GM12878 (cell line): ENCODE measurements around the gene CWC22. TPM values are rescaled to one million over a fixed set of nuclear protein-coding genes. Genes with fewer than 3 reads are reported as not detected.
A peak's percentile ranks its signal among the peaks of the same experiment; 100 is the strongest.

ENCODE experiments used
- ATAC-seq: fragments of 200-7000 bp; cut with Tn5 transposase; 3 replicates; pipeline ENCODE4 v1.9.1; 2020; ENCODE audit warnings: mild to moderate bottlenecking, moderate library complexity
- BruUV-seq: library from RNA; stranded (reverse); fragments of 400-500 nt; replicated peaks from 2 replicates; lab custom pipeline; 2021; lab: Mats Ljungman, UMichigan
- CTCF ChIA-PET: fragments of 300-600 bp; sonication (Branson Sonifier 250); formaldehyde crosslinking; extraction: SDS; loops from one replicate; lab custom pipeline; 2021; ENCODE audit warnings: inconsistent platforms; lab: Yijun Ruan, JAX
- POLR2A ChIA-PET: fragments of 350-600 bp; formaldehyde crosslinking; extraction: SDS; loops from one replicate; lab custom pipeline; 2021; ENCODE audit warnings: inconsistent platforms; lab: Charles Lee
- RAD21 ChIA-PET: fragments of 300-600 bp; sonication (Branson Sonifier 250); formaldehyde crosslinking; loops from one replicate; lab custom pipeline; 2023; ENCODE audit warnings: antibody characterized with exemption; ENCODE audit not compliant: unreplicated experiment; lab: Charles Lee
- SMC1A ChIA-PET: fragments of 300-600 bp; sonication (Branson Sonifier 250); formaldehyde crosslinking; loops from one replicate; lab custom pipeline; 2023; ENCODE audit not compliant: unreplicated experiment, uncharacterized antibody; lab: Charles Lee
- DNase-seq: peaks from one replicate; pipeline ENCODE4 v3.0.0-alpha.2; 2011; ENCODE audit warnings: low read depth, low spot score
- FAIRE-seq: peaks from 3 replicates; lab custom pipeline; 2011; peaks lifted over from hg19 to GRCh38; lab: Jason Lieb, UNC
- H2AFZ ChIP-seq: 2 replicates; pipeline ENCODE4 v1.6.0; 2011; ENCODE audit warnings: low read depth, low read length, control low read depth; ENCODE audit not compliant: control insufficient read depth
- H3K27ac ChIP-seq: 2 replicates; pipeline ENCODE4 v1.5.1; 2011; ENCODE audit warnings: control low read depth; ENCODE audit not compliant: control insufficient read depth, insufficient read depth
- H3K27me3 ChIP-seq, 2 experiments: replicated peaks in 1 of 2; 2 replicates each; pipeline versions ENCODE4 v1.6.0 to v1.6.1; 2011; ENCODE audit warnings: low read length in 1 of 2; ENCODE audit not compliant: control insufficient read depth in 2 of 2, insufficient read depth in 2 of 2
- H3K36me3 ChIP-seq, 2 experiments: 2 replicates each; pipeline ENCODE4 v1.5.1; 2011; ENCODE audit warnings: low read length in 1 of 2; ENCODE audit not compliant: control insufficient read depth in 2 of 2, insufficient read depth in 2 of 2
- H3K4me1 ChIP-seq: 2 replicates; pipeline ENCODE4 v1.6.1; 2011; ENCODE audit warnings: mild to moderate bottlenecking, low read length, moderate library complexity, mixed read lengths; ENCODE audit not compliant: control insufficient read depth, insufficient read depth
- H3K4me2 ChIP-seq: 2 replicates; pipeline ENCODE4 v1.6.0; 2011; ENCODE audit warnings: control low read depth; ENCODE audit not compliant: control insufficient read depth, insufficient read depth
- H3K4me3 ChIP-seq: fragments of 200-600 bp; sonication (generic); 2 replicates; pipeline ENCODE4 v1.5.1; 2016
- H3K79me2 ChIP-seq: 2 replicates; pipeline ENCODE4 v1.6.0; 2011; ENCODE audit warnings: low read length; ENCODE audit not compliant: control insufficient read depth, insufficient read depth
- H3K9ac ChIP-seq: 2 replicates; pipeline ENCODE4 v1.8.0; 2011; ENCODE audit warnings: low read length, control low read depth, mixed read lengths; ENCODE audit not compliant: control insufficient read depth, insufficient read depth
- H3K9me3 ChIP-seq: replicated peaks from 3 replicates; pipeline ENCODE4 v1.5.1; 2011; ENCODE audit warnings: mild to moderate bottlenecking, low read length; ENCODE audit not compliant: control insufficient read depth, insufficient read depth
- H4K20me1 ChIP-seq: 2 replicates; pipeline ENCODE4 v1.6.0; 2011; ENCODE audit not compliant: control insufficient read depth, insufficient read depth
- ATF7 ChIP-seq: fragments of 450-650 bp; IDR thresholded peaks from 2 replicates; pipeline ENCODE4 v1.6.1; 2016; ENCODE audit warnings: low read depth, mild to moderate bottlenecking
- BHLHE40 ChIP-seq, 2 experiments: fragments of 450-650 bp in 1 of 2; IDR thresholded peaks; 2 replicates each; pipeline ENCODE4 v1.6.1; 2011 to 2017; ENCODE audit warnings: low read depth in 2 of 2, borderline replicate concordance in 1 of 2, improper control_type of control experiment in 1 of 2, low read length in 1 of 2, mild to moderate bottlenecking in 1 of 2
- CBFB ChIP-seq: IDR thresholded peaks from 2 replicates; pipeline ENCODE4 v1.6.1; 2016; ENCODE audit warnings: antibody characterized with exemption, low read depth
- CREB1 ChIP-seq: IDR thresholded peaks from 2 replicates; pipeline ENCODE4 v1.6.1; 2012; ENCODE audit warnings: low read depth, mild to moderate bottlenecking, inconsistent platforms
- ESRRA ChIP-seq: IDR thresholded peaks from 2 replicates; pipeline ENCODE4 v1.6.1; 2012; ENCODE audit warnings: mild to moderate bottlenecking, low read length, improper control_type of control experiment
- FOS ChIP-seq: IDR thresholded peaks from 3 replicates; pipeline ENCODE4 v1.6.1; 2011; ENCODE audit warnings: borderline replicate concordance; ENCODE audit not compliant: insufficient read length; ENCODE audit errors: extremely low read depth
- NR2C1 ChIP-seq: fragments of 450-650 bp; IDR thresholded peaks from 2 replicates; pipeline ENCODE4 v1.6.1; 2017; ENCODE audit warnings: antibody characterized with exemption, mild to moderate bottlenecking, moderate library complexity
- SIX5 ChIP-seq: IDR thresholded peaks from 2 replicates; pipeline ENCODE4 v1.6.1; 2011; ENCODE audit warnings: mild to moderate bottlenecking, low read depth, low read length, moderate library complexity; ENCODE audit not compliant: severe bottlenecking
- TAF1 ChIP-seq: IDR thresholded peaks from 2 replicates; pipeline ENCODE4 v1.6.1; 2011; ENCODE audit warnings: mild to moderate bottlenecking, low read depth, low read length, borderline replicate concordance
- WGBS: methylation state at CpG from one replicate; pipeline ENCODE4 v1.1.6; 2016; ENCODE audit warnings: low lambda C conversion rate; ENCODE audit not compliant: insufficient replicate concordance, insufficient coverage; ENCODE audit errors: missing lambda C conversion rate; 5-methylcytosine and 5-hydroxymethylcytosine counted together
- in situ Hi-C: fragments of 300-500 bp; cut with MboI; formaldehyde crosslinking; loops from 9 replicates; pipeline ENCODE4 v1.14.3; 2018; ENCODE audit warnings: mixed read lengths
- intact Hi-C: fragments of 100-400 bp; cut with micrococcal nuclease; formaldehyde crosslinking; loops from one replicate; pipeline ENCODE4 v1.14.2; 2022; ENCODE audit not compliant: unreplicated experiment
- polyA plus RNA-seq, 11 experiments: library from polyadenylated mRNA; depleted of rRNA in 4 of 11; unstranded in 6 of 11; stranded (reverse) in 5 of 11; fragments of >200 nt; fragmentation: Nextera tagmentation in 4 of 11; fragmentation: Illumina TruSeq in 1 of 11; extraction: Ambion mirVana in 4 of 11; extraction: Trizol in 1 of 11; gene quantifications; 1 replicate in 1 of 11; 2 replicates in 10 of 11; pipeline versions ENCODE4 v1.2.1 to v1.2.3, GENCODE V29; 2011 to 2016; ENCODE audit warnings: inconsistent platforms in 2 of 11, missing spikeins in 2 of 11, low read depth in 1 of 11
- total RNA-seq, 4 experiments: library from RNA; depleted of rRNA in 3 of 4; stranded (reverse); fragments of >200 nt in 3 of 4; fragmentation: Illumina TruSeq in 1 of 4; extraction: Trizol in 1 of 4; gene quantifications; 2 replicates each; pipeline versions ENCODE4 v1.2.1 to v1.2.3, GENCODE V29; 2013 to 2021

The CWC22 gene
- total and polyA plus RNA-seq, 10 of the 15 experiments (the other 5 are each of a cell fraction or from before 2014, with no cell fraction given), result 8.2 to 38.5 (median 26.3) TPM

- SMC1A ChIA-PET, result interaction anchor here (1.1 kb wide), 1 partner anchor 10 kb away, joined by 3 read pairs; no protein-coding TSS in a partner anchor
- Histone ChIP-seq H3K79me2 (no peaks in the 10 kb centered on the region), H2AFZ (no peak overlapping the region), H3K4me3 (no peak overlapping the region), H3K4me1 (no peaks in the 10 kb centered on the region), H3K4me2 (no peak overlapping the region), H3K27me3 (no peaks in the 10 kb centered on the region), H3K9me3 (no peaks in the 10 kb centered on the region), H3K27ac (no peak overlapping the region)
- FAIRE-seq, result no peak
- in situ Hi-C loops, result no loop called here
- intact Hi-C loops, result no loop called here
- TF ChIP-seq ESRRA (no peak), BHLHE40 (IDR thresholded peaks at IDR 0.05; ENCODE audit: borderline replicate concordance in 1 of 2, low read depth in 2 of 2, low read length in 1 of 2) (peak in 1 of 2 experiments; percentile 25; a peak in 1 of 4 replicates)
- TF ChIP-seq, all 136 proteins: peak for 1
- no peak overlapping the region for H3K9ac ChIP-seq
- 20% methylated on average over 2 of the region's 2 CpGs for WGBS
- RAD21 ChIA-PET, result no interaction called here
- CTCF ChIA-PET, result no interaction called here
- no peaks in the 10 kb centered on the region for H3K36me3 ChIP-seq
- POLR2A ChIA-PET, result no interaction called here
- ATAC-seq, result no peak
- no peaks in the 10 kb centered on the region for H4K20me1 ChIP-seq
- no TSS peak for BruUV-seq
- DNase-seq, result no peak
Observed at GRCh38 chr2:180038997-180039396, 31.9 kb upstream of the CWC22 start.

DNA sequence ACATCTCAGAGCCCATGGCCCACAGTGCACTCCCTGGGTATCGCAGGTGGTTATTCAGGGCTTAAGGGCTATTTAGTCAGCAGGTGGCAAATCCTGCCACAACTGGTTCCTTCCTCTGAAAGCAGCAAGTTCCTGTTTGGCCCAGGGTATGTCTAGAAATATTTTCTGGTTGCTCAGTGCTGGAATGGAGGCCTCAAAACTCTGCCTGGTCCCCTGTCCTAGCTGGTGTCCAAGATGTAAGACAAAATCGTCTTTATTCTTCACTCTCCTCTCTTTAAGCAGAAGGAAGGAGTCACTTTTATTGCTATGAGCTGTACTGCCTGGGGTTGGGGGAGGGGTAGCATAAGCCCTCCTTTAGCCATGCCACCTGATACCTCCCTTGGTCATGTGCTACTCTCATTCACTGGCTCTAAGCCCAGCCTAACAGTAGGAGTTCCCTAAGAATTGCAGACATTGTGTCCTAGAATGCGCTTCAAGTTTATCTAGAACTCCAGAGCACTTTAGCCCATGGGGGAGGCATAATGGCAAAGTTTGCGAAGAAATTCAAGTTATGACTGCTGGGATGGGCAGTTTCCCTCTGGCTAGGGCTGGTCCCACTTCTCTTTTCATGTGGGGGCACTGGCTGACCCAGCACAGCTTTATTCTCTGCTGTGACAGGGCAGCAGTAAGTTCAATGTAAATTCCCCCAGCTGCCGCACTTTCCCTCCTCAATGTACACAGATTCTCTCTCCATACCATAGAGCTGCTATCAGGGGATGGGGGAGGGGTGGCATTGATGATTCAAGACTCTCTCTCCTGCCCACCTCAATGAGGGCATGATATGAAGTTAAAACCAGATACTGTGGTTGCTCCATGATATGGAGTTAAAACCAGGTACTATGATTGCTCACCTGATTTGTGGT is 27.1 kb upstream of the CWC22 start:
- FAIRE-seq, result no peak
- Histone ChIP-seq H3K4me3 (no peak overlapping the region), H3K27ac (no peak overlapping the region), H3K27me3 (no peaks in the 10 kb centered on the region), H3K4me1 (no peaks in the 10 kb centered on the region), H3K4me2 (no peak overlapping the region), H3K9me3 (no peaks in the 10 kb centered on the region), H2AFZ (no peak overlapping the region), H3K36me3 (no peaks in the 10 kb centered on the region), H3K9ac (no peak overlapping the region), H4K20me1 (no peaks in the 10 kb centered on the region), H3K79me2 (no peaks in the 10 kb centered on the region)
- no peak for DNase-seq
- WGBS, result 31% methylated on average over 5 of the region's 5 CpGs
- ChIA-PET POLR2A (no interaction called here), SMC1A (interaction anchor here (1.1 kb wide), 1 partner anchor 30 kb away, joined by 3 read pairs; no protein-coding TSS in a partner anchor), CTCF (no interaction called here), RAD21 (no interaction called here)
- no peak for ATAC-seq
- in situ Hi-C loops, result no loop called here
- no TSS peak for BruUV-seq
- intact Hi-C loops, result no loop called here
- no peak for TF ChIP-seq SIX5
- TF ChIP-seq FOS, result no peak
- no peak for TF ChIP-seq NR2C1
- no peak for TF ChIP-seq CBFB
- TF ChIP-seq TAF1, result no peak
- no peak for TF ChIP-seq ATF7
- TF ChIP-seq CREB1, result no peak
- TF ChIP-seq, all 136 proteins: peak for 0
